Suprapubic skin (tissue), 4 donors: ENCODE results near the gene ZNF408. TPM values are rescaled to one million over a fixed set of nuclear protein-coding genes. Genes with fewer than 3 reads are reported as not detected.

Experiments used
- DNase-seq, 2 donors: peaks; one replicate each; pipeline ENCODE4 v3.0.0-alpha.2; 2019; ENCODE audit warnings: low spot score in 2 of 2
- H3K27ac ChIP-seq: fragments of 200-600 bp; sonication (generic); one replicate; pipeline ENCODE4 v1.5.1; 2019
- H3K27me3 ChIP-seq: fragments of 200-600 bp; sonication (generic); one replicate; pipeline ENCODE4 v1.5.1; 2019
- H3K36me3 ChIP-seq: fragments of 200-600 bp; sonication (generic); one replicate; pipeline ENCODE4 v1.5.1; 2019
- H3K4me1 ChIP-seq: fragments of 200-600 bp; sonication (generic); one replicate; pipeline ENCODE4 v1.5.1; 2019
- H3K4me3 ChIP-seq: fragments of 200-600 bp; sonication (generic); one replicate; pipeline ENCODE4 v1.5.1; 2019; ENCODE audit warnings: mild to moderate bottlenecking
- H3K9me3 ChIP-seq: fragments of 200-600 bp; sonication (generic); one replicate; pipeline ENCODE4 v1.5.1; 2019
- CTCF ChIP-seq, 2 donors: fragments of 200-600 bp in 1 of 2; fragments of 450-650 bp in 1 of 2; sonication (generic) in 1 of 2; IDR thresholded peaks; one replicate each; pipeline ENCODE4 v1.5.1; 2016 to 2019; ENCODE audit warnings: antibody characterized with exemption in 2 of 2, mild to moderate bottlenecking in 1 of 2, moderate library complexity in 1 of 2
- EP300 ChIP-seq: sonication (generic); formaldehyde crosslinking; IDR thresholded peaks from one replicate; pipeline ENCODE4 v1.6.1; 2017; ENCODE audit warnings: antibody characterized with exemption
- POLR2A ChIP-seq, 2 donors: fragments of 450-650 bp; IDR thresholded peaks; one replicate each; pipeline ENCODE4 v1.6.1; 2017; ENCODE audit warnings: antibody characterized with exemption in 2 of 2, mild to moderate bottlenecking in 2 of 2, moderate library complexity in 2 of 2
- POLR2AphosphoS5 ChIP-seq, 3 donors: sonication (generic); formaldehyde crosslinking; IDR thresholded peaks; one replicate each; pipeline ENCODE4 v1.6.1; 2017; ENCODE audit warnings: antibody characterized with exemption in 3 of 3
- WGBS: methylation state at CpG from one replicate; pipeline ENCODE4 v1.1.5; 2018; 5-methylcytosine and 5-hydroxymethylcytosine counted together
- total RNA-seq, 4 donors: library from RNA; depleted of rRNA; stranded (reverse); fragments of >200 nt; gene quantifications; one replicate each; pipeline ENCODE4 v1.1.0, GENCODE V29; 2016

ZNF408 gene
- 10 to 100 TPM; 11.6 to 25.6 (median 13.7) TPM for total RNA-seq

GRCh38 chr11:46700241-46701077, at the start of gene ZNF408, which contains the start of gene ARHGAP1:
TSS of gene ZNF408 (plus strand) at chr11:46701031. CDS start at chr11:46701048, 17 bp downstream.
TSS of gene ARHGAP1 (minus strand) at chr11:46700619. CDS start at chr11:46696107, 4,512 bp downstream.
- DNase-seq, result peak; percentile 100
- TF ChIP-seq CTCF (IDR thresholded peaks at IDR 0.05) (no peak), POLR2A (IDR thresholded peaks at IDR 0.05) (peak in 1 of 2 donors; percentile 68), EP300 (no peak), POLR2AphosphoS5 (IDR thresholded peaks at IDR 0.05) (peak in 1 of 3 donors; percentile 66)
- WGBS, result under 1% methylated on average over 40 of the region's 44 CpGs
- Histone ChIP-seq H3K36me3 (peaks cover 42% of the 10 kb centered on the region), H3K4me1 (peaks cover 64% of the 10 kb centered on the region), H3K4me3 (peak within 1 kb of the TSS; percentile 99), H3K27me3 (no peaks in the 10 kb centered on the region), H3K9me3 (no peaks in the 10 kb centered on the region), H3K27ac (peak within 1 kb of the TSS; percentile 90)

GRCh38 chr11:46655631-46656030, 45.2 kb upstream of the ZNF408 start:
- no peaks in the 10 kb centered on the region for H3K27me3 ChIP-seq
- peaks cover 92% of the 10 kb centered on the region for H3K36me3 ChIP-seq
- DNase-seq, result peak in 1 of 2 donors; percentile 34
- H3K27ac ChIP-seq, result no peak overlapping the region
- peaks cover 4% of the 10 kb centered on the region for H3K4me1 ChIP-seq
- TF ChIP-seq CTCF (IDR thresholded peaks at IDR 0.05), result no peak
- TF ChIP-seq POLR2AphosphoS5 (IDR thresholded peaks at IDR 0.05), result no peak
- no peak for TF ChIP-seq EP300
- TF ChIP-seq POLR2A (IDR thresholded peaks at IDR 0.05), result no peak
- no peak overlapping the region for H3K4me3 ChIP-seq
- no peaks in the 10 kb centered on the region for H3K9me3 ChIP-seq
- WGBS, result 93% methylated on average over 4 of the region's 4 CpGs

GRCh38 chr11:46657186-46657585, 43.6 kb upstream of the ZNF408 start:
- H3K27me3 ChIP-seq, result no peaks in the 10 kb centered on the region
- H3K4me1 ChIP-seq, result peaks cover 4% of the 10 kb centered on the region
- DNase-seq, result no peak
- peaks cover 92% of the 10 kb centered on the region for H3K36me3 ChIP-seq
- WGBS, result 92% methylated on average over 3 of the region's 3 CpGs
- no peak overlapping the region for H3K27ac ChIP-seq
- no peaks in the 10 kb centered on the region for H3K9me3 ChIP-seq
- no peak overlapping the region for H3K4me3 ChIP-seq
- TF ChIP-seq POLR2A (IDR thresholded peaks at IDR 0.05) (no peak), CTCF (IDR thresholded peaks at IDR 0.05) (no peak), POLR2AphosphoS5 (IDR thresholded peaks at IDR 0.05) (no peak), EP300 (no peak)

GRCh38 chr11:46658259-46658658, 42.6 kb upstream of the ZNF408 start:
- H3K27ac ChIP-seq, result no peak overlapping the region
- H3K36me3 ChIP-seq, result peaks cover 91% of the 10 kb centered on the region
- WGBS, result 77% methylated on average over 4 of the region's 4 CpGs
- H3K27me3 ChIP-seq, result no peaks in the 10 kb centered on the region
- DNase-seq, result peak in 1 of 2 donors; percentile 77
- H3K4me3 ChIP-seq, result no peak overlapping the region
- peaks cover 4% of the 10 kb centered on the region for H3K4me1 ChIP-seq
- TF ChIP-seq POLR2A (IDR thresholded peaks at IDR 0.05) (no peak), POLR2AphosphoS5 (IDR thresholded peaks at IDR 0.05) (no peak), CTCF (IDR thresholded peaks at IDR 0.05) (no peak), EP300 (no peak)
- no peaks in the 10 kb centered on the region for H3K9me3 ChIP-seq

GRCh38 chr11:46659908-46660307, 40.9 kb upstream of the ZNF408 start:
- peaks cover 4% of the 10 kb centered on the region for H3K4me1 ChIP-seq
- H3K36me3 ChIP-seq, result peaks cover 93% of the 10 kb centered on the region
- 94% methylated on average over 1 of the region's 1 CpG for WGBS

More at GRCh38 chr11:46659908-46660307, 40.9 kb upstream of the ZNF408 start:
- TF ChIP-seq POLR2A (IDR thresholded peaks at IDR 0.05), result no peak
- no peak for TF ChIP-seq POLR2AphosphoS5 (IDR thresholded peaks at IDR 0.05)
- no peak for TF ChIP-seq EP300
- no peak for TF ChIP-seq CTCF (IDR thresholded peaks at IDR 0.05)
- DNase-seq, result peak in 1 of 2 donors; percentile 68
- Histone ChIP-seq H3K9me3 (no peaks in the 10 kb centered on the region), H3K27me3 (no peaks in the 10 kb centered on the region), H3K27ac (no peak overlapping the region), H3K4me3 (no peak overlapping the region)
